GM18858 (cell line): ENCODE measurements around the gene RHO.
"Not testable (repeated sequence)": the region's sequence is repeated elsewhere in the genome, so short reads cannot be mapped to it uniquely, and the experiment has no call there.

Experiments used
- ATAC-seq: cut with Tn5 transposase; IDR thresholded peaks from one replicate; pipeline ENCODE4 v1.9.1; 2021; ENCODE audit not compliant: unreplicated experiment

Gene RHO

DNA sequence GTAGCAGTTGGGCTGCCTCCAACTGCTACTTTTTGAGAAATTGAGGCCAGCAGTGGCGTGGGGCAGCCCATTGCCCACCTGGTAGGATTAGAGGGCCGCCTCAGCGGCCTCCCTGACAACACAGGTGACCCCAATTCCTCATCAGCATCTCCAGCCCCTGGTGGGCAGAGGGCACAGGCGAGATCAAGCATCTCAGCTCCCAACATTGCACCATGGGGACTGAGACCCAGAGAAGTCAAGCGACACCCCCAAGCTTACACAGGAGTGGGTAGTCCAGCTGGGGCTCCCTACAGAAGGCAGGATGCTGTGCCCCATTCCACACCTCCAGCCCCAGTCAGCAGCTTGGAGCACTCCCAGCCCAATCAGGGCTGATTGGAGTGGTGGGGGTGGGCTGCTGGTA lies 14.3 kb downstream of the RHO start:
- ATAC-seq = no peak

GRCh38 chr3:129543156-129543790 lies 14.8 kb downstream of the RHO start, which contains the start of gene H1-8:
TSS of gene H1-8 (plus strand) at chr3:129543175. CDS start at chr3:129543219, 44 bp downstream.
- no peak for ATAC-seq

DNA sequence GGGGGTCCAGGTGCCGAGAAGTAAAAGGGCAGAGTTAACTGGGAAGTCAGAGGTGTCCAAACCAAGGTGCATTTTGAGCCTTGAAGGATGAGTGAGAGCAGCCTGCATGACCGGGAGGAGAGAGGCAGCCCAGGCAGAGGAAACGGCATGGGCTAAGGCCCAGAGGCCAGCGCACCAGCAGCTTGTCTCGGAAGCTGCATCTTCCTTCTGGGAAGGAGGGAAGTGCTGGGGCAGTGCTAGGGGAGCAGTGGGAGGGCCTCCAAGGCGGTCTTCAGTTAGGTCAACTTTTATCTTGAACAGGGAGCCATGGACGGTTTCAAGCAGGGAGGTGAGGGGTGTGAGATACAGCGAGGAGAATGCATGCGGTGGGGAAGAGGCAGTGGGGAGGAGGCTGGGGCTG lies 15.6 kb downstream of the RHO start:
- no peak for ATAC-seq

DNA sequence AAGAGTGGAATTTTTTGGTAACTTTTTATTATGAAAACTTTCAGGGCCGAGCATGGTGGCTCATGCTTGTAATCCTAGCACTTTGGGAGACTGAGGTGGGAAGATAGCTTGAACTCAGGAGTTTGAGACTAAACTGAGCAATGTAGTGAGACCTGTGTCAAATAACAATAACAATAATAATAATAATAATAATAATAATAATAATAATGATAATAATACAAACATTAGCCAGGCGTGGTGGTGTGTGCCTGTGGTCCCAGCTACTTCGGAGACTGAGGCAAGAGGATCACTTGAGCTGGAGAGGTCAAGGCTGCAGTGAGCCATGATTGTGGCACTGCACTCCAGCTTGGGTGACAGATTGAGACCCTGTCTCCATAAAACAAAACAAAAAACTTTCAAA lies 17.5 kb downstream of the RHO start:
- ATAC-seq = not testable (repeated sequence)

DNA sequence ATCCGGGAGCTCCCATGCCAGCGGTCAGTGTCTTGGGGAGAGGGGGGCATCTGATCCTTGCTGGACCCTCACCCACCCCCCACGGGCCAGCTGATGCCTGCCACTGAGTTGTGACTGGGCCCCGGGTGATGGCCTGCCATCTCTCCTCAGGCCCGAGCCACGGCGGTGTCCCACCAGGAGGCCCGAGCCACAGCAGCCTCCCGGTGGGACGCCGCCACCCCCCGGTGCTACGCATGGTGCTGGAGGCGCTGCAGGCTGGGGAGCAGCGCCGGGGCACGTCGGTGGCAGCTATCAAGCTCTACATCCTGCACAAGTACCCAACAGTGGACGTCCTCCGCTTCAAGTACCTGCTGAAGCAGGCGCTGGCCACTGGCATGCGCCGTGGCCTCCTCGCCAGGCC lies 18.8 kb downstream of the RHO start:
- ATAC-seq = no peak

GRCh38 chr3:129548104-129548965 lies 19.9 kb downstream of the RHO start:
- ATAC-seq = no peak

- no peak for ATAC-seq
These were observed 20.8 kb downstream of the RHO start for GRCh38 chr3:129549006-129549800.

- ATAC-seq = no peak
These were observed 21.4 kb downstream of the RHO start for GRCh38 chr3:129549805-129550204.

- no peak for ATAC-seq
These were observed 24.0 kb downstream of the RHO start for GRCh38 chr3:129552287-129553050.

GRCh38 chr3:129553171-129553570 lies 24.7 kb downstream of the RHO start:
- no peak for ATAC-seq

GRCh38 chr3:129553719-129554118 lies 25.3 kb downstream of the RHO start:
- ATAC-seq = no peak

- ATAC-seq = no peak
These were observed 26.1 kb downstream of the RHO start for GRCh38 chr3:129554356-129555152.

- no peak for ATAC-seq
These were observed 26.7 kb downstream of the RHO start for GRCh38 chr3:129555153-129555550.

- no peak for ATAC-seq
These were observed 27.3 kb downstream of the RHO start for GRCh38 chr3:129555616-129556357.

DNA sequence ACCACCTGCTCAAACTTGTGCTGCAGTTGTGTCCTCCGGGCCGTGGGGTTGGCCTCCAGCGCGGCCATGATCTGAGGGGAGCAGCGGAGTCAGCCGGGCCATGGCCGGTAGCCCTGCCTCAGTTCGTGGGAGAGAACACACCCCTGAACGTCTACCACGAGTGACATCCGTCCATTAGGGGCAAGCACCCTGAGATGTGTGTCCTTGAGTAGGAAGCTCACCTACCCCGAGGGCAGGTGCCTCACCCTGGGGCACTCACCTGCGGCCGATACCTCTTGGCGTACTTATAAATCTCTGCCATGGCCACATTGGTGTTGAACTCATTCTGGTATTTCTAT lies 27.9 kb downstream of the RHO start:
- no peak for ATAC-seq

DNA sequence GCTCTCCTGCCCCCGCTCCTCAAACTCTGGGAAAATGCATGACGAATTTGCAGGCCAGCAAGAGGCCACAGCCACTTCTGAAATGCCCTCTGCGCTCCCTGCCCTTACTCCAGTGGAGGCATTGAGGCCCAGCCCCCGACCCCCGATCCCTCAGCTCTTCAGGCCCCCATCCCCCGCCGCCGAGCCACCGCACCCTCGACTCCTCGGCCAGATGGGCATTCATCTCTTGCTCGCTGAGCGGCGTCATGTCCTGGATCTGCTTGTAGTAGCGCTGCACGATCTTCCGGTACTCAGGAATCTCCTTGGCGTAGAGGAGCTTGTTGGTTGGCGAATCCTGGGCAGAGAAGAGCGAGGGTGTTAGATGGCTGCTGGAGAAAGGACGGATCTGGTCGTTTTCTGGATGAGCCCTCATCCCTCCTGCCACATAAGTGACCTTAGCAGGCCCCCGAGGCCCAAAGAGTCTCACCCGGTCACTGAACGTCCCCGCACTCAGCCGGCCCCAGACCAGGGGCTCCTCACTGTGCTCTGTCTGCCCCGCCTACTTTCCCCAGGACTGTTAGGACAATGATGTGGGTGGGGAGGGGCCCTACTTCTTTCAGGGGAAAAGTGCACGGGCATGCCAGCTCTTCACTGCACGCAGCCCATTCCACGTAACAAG lies 28.6 kb downstream of the RHO start:
- no peak for ATAC-seq

- ATAC-seq = no peak
These were observed 29.1 kb downstream of the RHO start for GRCh38 chr3:129557548-129557894.

DNA sequence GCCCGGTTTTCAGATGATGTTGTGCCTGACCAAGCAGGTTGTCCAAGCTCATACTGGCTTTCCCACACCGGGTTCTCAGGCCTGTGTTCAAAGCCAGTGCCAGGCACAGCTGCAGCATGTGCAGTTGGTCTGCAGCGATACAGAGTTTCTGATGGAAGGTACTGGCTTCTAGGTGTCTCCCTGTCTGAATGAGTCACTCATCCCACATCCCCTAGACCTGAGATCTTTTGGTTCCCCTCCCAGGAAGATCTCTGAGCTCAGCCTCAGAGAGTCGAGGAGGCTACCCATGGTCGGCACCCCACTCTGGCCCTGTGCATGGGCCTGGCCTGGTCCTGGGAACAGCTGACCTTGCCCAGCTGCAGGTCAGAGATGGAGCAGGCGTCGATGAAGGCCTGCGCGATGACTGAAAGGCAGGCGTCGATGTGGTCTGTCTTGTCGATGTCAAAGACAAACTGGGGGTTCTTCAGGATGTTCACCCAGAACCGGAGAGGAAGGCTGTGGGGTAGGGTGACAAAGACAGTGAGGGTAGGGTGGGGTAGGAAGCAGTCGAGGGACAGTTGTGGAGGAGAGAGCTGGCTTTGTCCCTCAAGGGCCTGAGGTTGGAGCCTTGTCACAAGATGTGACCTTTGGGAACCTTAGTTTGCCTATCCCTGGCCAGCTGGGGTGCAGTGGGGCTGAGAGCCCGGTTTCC lies 29.8 kb downstream of the RHO start:
- ATAC-seq = no peak
